Gastrocnemius medialis (tissue), 4 donors: ENCODE data around the gene COL2A1.

ENCODE experiments used
- POLR2A ChIP-seq, 2 donors: fragments of 450-650 bp; IDR thresholded peaks; one replicate each; pipeline ENCODE4 v1.6.1; 2017; ENCODE audit warnings: antibody characterized with exemption in 2 of 2, mild to moderate bottlenecking in 2 of 2, moderate library complexity in 2 of 2
- TF ChIP-seq, protein P1 (sequence below), 5 experiments: fragments of 450-650 bp in 3 of 5; fragments of 200-600 bp in 2 of 5; sonication (generic) in 2 of 5; IDR thresholded peaks in 4 of 5; conservative IDR thresholded peaks in 1 of 5; 1 replicate in 4 of 5; 2 replicates in 1 of 5; pipeline ENCODE4 v1.5.1; 2016 to 2019; ENCODE audit warnings: antibody characterized with exemption in 5 of 5, mild to moderate bottlenecking in 3 of 5, moderate library complexity in 3 of 5

GRCh38 chr12:47986291-47986660 lies 18.0 kb downstream of the COL2A1 start:
- TF ChIP-seq POLR2A (IDR thresholded peaks at IDR 0.05): no peak
- TF ChIP-seq, protein P1, sequence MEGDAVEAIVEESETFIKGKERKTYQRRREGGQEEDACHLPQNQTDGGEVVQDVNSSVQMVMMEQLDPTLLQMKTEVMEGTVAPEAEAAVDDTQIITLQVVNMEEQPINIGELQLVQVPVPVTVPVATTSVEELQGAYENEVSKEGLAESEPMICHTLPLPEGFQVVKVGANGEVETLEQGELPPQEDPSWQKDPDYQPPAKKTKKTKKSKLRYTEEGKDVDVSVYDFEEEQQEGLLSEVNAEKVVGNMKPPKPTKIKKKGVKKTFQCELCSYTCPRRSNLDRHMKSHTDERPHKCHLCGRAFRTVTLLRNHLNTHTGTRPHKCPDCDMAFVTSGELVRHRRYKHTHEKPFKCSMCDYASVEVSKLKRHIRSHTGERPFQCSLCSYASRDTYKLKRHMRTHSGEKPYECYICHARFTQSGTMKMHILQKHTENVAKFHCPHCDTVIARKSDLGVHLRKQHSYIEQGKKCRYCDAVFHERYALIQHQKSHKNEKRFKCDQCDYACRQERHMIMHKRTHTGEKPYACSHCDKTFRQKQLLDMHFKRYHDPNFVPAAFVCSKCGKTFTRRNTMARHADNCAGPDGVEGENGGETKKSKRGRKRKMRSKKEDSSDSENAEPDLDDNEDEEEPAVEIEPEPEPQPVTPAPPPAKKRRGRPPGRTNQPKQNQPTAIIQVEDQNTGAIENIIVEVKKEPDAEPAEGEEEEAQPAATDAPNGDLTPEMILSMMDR (IDR thresholded peaks at IDR 0.05 in 4 of 5, conservative IDR thresholded peaks at IDR 0.05 in 1 of 5): no peak
